Vagina (tissue), 2 donors: ENCODE results near the gene DNM3.

Experiments
- CTCF ChIP-seq, 3 experiments: fragments of 450-650 bp in 2 of 3; fragments of 200-600 bp in 1 of 3; sonication (generic) in 1 of 3; IDR thresholded peaks; one replicate each; pipeline ENCODE4 v1.5.1; 2017 to 2019; ENCODE audit warnings: antibody characterized with exemption in 3 of 3, mild to moderate bottlenecking in 2 of 3, moderate library complexity in 2 of 3
- POLR2A ChIP-seq, 2 donors: fragments of 450-650 bp; IDR thresholded peaks; one replicate each; pipeline ENCODE4 v1.6.1; 2017; ENCODE audit warnings: antibody characterized with exemption in 2 of 2, mild to moderate bottlenecking in 2 of 2, moderate library complexity in 2 of 2

GRCh38 chr1:171937938-171938337 lies 96.6 kb downstream of the DNM3 start:
- TF ChIP-seq CTCF (IDR thresholded peaks at IDR 0.05) = no peak
- no peak for TF ChIP-seq POLR2A (IDR thresholded peaks at IDR 0.05)
